Esophagus muscularis mucosa (tissue), 3 donors: ENCODE results near the gene DOCK1.

ENCODE experiments used
- CTCF ChIP-seq, 3 experiments: fragments of 200-600 bp in 2 of 3; fragments of 450-650 bp in 1 of 3; sonication (generic) in 2 of 3; IDR thresholded peaks; one replicate each; pipeline ENCODE4 v1.5.1; 2017 to 2019; ENCODE audit warnings: antibody characterized with exemption in 3 of 3, mild to moderate bottlenecking in 2 of 3, moderate library complexity in 1 of 3
- POLR2A ChIP-seq: fragments of 450-650 bp; IDR thresholded peaks from one replicate; pipeline ENCODE4 v1.6.1; 2017; ENCODE audit warnings: antibody characterized with exemption, moderate library complexity, mild to moderate bottlenecking, low read depth

GRCh38 chr10:127485153-127485857, 580.1 kb downstream of the DOCK1 start:
- TF ChIP-seq CTCF (IDR thresholded peaks at IDR 0.05) (no peak), POLR2A (no peak)
